ENCODE measurements around the gene GABARAPL2.

DNA sequence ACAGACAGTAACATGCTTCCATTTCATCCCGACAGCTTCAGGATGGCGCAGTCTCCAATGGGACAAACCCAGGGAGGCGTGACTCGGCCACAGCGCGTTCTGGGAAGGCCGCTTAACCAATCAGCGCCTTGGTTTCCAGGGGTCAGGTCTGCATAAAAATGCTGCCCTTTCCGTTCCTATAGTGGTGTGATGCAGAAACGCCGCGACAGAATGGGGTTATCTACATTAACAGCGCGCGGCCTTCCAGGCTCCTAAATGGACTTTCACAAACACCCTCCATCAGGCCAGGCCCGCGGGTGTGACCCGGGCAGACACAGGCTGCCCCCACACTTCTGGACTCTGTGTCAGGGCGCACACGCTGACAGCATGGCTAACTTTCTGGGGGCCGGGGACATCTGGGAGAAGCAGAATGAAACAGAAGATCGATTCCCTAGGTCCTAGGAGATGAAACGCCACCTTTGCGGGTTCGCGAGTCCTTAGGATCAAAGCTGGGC lies 10.9 kb upstream of the GABARAPL2 start:
- TF ChIP-seq, protein P1, sequence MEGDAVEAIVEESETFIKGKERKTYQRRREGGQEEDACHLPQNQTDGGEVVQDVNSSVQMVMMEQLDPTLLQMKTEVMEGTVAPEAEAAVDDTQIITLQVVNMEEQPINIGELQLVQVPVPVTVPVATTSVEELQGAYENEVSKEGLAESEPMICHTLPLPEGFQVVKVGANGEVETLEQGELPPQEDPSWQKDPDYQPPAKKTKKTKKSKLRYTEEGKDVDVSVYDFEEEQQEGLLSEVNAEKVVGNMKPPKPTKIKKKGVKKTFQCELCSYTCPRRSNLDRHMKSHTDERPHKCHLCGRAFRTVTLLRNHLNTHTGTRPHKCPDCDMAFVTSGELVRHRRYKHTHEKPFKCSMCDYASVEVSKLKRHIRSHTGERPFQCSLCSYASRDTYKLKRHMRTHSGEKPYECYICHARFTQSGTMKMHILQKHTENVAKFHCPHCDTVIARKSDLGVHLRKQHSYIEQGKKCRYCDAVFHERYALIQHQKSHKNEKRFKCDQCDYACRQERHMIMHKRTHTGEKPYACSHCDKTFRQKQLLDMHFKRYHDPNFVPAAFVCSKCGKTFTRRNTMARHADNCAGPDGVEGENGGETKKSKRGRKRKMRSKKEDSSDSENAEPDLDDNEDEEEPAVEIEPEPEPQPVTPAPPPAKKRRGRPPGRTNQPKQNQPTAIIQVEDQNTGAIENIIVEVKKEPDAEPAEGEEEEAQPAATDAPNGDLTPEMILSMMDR (IDR thresholded peaks at IDR 0.05): no peak
- peak in 1 of 3 donors; percentile 14 for TF ChIP-seq POLR2A (IDR thresholded peaks at IDR 0.05)

All from body of pancreas (tissue), 4 donors.